Panc1 (cell line): Measurements from ENCODE around the gene STK11IP. TPM values are rescaled to one million over a fixed set of nuclear protein-coding genes. Genes with fewer than 3 reads are reported as not detected.

ENCODE experiments used
- ATAC-seq: fragments of 200-7000 bp; cut with Tn5 transposase; 2 replicates; pipeline ENCODE4 v1.9.1; 2020; ENCODE audit warnings: mild to moderate bottlenecking, moderate library complexity
- BruUV-seq: library from RNA; stranded (reverse); fragments of 400-500 nt; replicated peaks from 2 replicates; lab custom pipeline; 2021; lab: Mats Ljungman, UMichigan
- CTCF ChIA-PET: fragments of 300-600 bp; sonication (Branson Sonifier 250); formaldehyde crosslinking; loops from one replicate; lab custom pipeline; 2022; ENCODE audit warnings: antibody characterized with exemption; lab: Charles Lee
- POLR2A ChIA-PET: fragments of 300-600 bp; sonication (Branson Sonifier 250); formaldehyde crosslinking; loops from one replicate; lab custom pipeline; 2022; ENCODE audit warnings: antibody characterized with exemption; lab: Charles Lee
- DNase-seq: peaks from one replicate; pipeline ENCODE4 v3.0.0-alpha.2; 2010; ENCODE audit warnings: low read depth, low spot score
- H3K27ac ChIP-seq: 2 replicates; pipeline ENCODE4 v1.5.1; 2011; ENCODE audit warnings: mild to moderate bottlenecking, low read length, inconsistent platforms
- H3K27me3 ChIP-seq: fragments of 200-500 bp; sonication (Bioruptor generic); 2 replicates; pipeline ENCODE4 v1.6.0; 2014; ENCODE audit warnings: low read length, inconsistent platforms; ENCODE audit not compliant: control insufficient read depth, insufficient read depth
- H3K36me3 ChIP-seq: fragments of 200-500 bp; sonication (Bioruptor generic); 2 replicates; pipeline ENCODE4 v1.5.1; 2014; ENCODE audit warnings: inconsistent platforms, mild to moderate bottlenecking, low read length, moderate library complexity; ENCODE audit not compliant: control insufficient read depth, insufficient read depth
- H3K4me1 ChIP-seq: 2 replicates; pipeline ENCODE4 v1.5.1; 2011; ENCODE audit warnings: inconsistent platforms, mild to moderate bottlenecking, low read length, moderate library complexity; ENCODE audit not compliant: control insufficient read depth, insufficient read depth
- H3K4me3 ChIP-seq, 2 experiments: 2 replicates each; pipeline ENCODE4 v1.5.1; 2011 to 2012; ENCODE audit warnings: low read depth in 2 of 2, low read length in 2 of 2, mild to moderate bottlenecking in 2 of 2, inconsistent platforms in 1 of 2, moderate library complexity in 1 of 2
- H3K9me3 ChIP-seq: fragments of 200-500 bp; sonication (Bioruptor generic); 2 replicates; pipeline ENCODE4 v1.5.1; 2014; ENCODE audit warnings: low read depth, mild to moderate bottlenecking, inconsistent platforms, low read length, moderate library complexity; ENCODE audit not compliant: control insufficient read depth, insufficient read depth
- POLR2AphosphoS5 ChIP-seq: IDR thresholded peaks from 2 replicates; pipeline ENCODE4 v1.6.1; 2012; ENCODE audit warnings: mild to moderate bottlenecking, low read depth, low read length, moderate library complexity
- REST ChIP-seq, 2 experiments: IDR thresholded peaks; 2 replicates each; pipeline ENCODE4 v1.6.1; 2011 to 2012; ENCODE audit warnings: low read depth in 2 of 2, control low read depth in 1 of 2, low read length in 1 of 2, mild to moderate bottlenecking in 1 of 2, moderate library complexity in 1 of 2; ENCODE audit not compliant: insufficient read depth in 1 of 2
- SIN3A ChIP-seq: IDR thresholded peaks from 2 replicates; pipeline ENCODE4 v1.6.1; 2012; ENCODE audit warnings: low read depth, mild to moderate bottlenecking, low read length, moderate library complexity, borderline replicate concordance; ENCODE audit not compliant: insufficient read depth
- TCF7L2 ChIP-seq: IDR thresholded peaks from 2 replicates; pipeline ENCODE4 v1.6.1; 2011; ENCODE audit warnings: mild to moderate bottlenecking, low read depth, low read length, inconsistent platforms
- in situ Hi-C: cut with HindIII; loops from 2 replicates; pipeline ENCODE4 v1.10.0; 2016; ENCODE audit warnings: low sequenced_read_pairs, low pct_unique_long_range_greater_than_20kb
- intact Hi-C: fragments of 100-400 bp; cut with micrococcal nuclease; formaldehyde crosslinking; loops from one replicate; pipeline ENCODE4 v1.10.0; 2022; ENCODE audit not compliant: unreplicated experiment
- total RNA-seq: library from RNA; stranded (reverse); gene quantifications from one replicate; pipeline ENCODE4 v1.2.1, GENCODE V29; 2021; ENCODE audit not compliant: unreplicated experiment
- TF ChIP-seq, protein P1 (sequence below): fragments of 450-650 bp; IDR thresholded peaks from 2 replicates; pipeline ENCODE4 v1.5.1; 2017; ENCODE audit warnings: mild to moderate bottlenecking

The STK11IP gene
- total RNA-seq, 1 experiment from 2014 or later: 48.2 TPM

DNA sequence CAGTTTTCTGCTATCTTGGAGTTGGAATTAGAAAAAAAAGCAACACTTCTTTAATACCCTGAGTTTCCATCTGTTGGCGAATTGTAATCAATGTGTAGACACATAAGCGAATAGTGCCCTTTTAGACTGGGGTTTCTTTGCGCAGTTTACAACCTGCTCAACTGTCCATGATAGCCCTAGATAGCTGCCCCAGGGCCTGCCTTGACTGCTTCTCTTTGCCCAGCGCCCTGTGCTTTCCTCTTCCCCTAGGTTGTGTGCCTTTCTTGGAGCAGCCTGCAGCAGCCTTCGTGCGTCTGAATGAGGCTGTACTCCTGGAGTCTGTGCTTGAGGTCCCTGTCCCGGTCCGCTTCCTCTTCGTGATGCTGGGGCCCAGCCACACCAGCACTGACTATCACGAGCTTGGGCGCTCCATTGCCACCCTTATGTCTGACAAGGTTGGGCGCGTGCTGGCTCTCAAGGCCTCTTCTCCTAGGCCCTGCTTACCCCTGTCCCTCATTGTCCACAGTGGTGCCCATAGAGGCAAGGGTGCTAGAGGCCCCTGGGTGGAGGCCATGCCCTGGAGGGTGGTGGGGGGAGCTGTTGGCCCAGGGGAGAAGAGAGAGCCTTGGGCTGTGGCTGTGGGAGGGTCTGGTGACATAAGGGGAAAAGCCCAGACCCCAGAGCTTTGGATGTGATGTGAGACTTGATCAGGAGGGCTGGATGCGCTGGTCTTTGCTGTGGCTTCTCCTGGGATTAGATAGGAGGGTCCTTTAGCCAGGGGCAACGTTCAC lies 36.7 kb downstream of the STK11IP start:
- no peaks in the 10 kb centered on the region for H3K27me3 ChIP-seq
- ChIA-PET CTCF (no interaction called here), POLR2A (no interaction called here)
- DNase-seq: no peak
- H3K4me1 ChIP-seq: no peaks in the 10 kb centered on the region
- H3K9me3 ChIP-seq: no peaks in the 10 kb centered on the region
- no peak overlapping the region for H3K27ac ChIP-seq
- intact Hi-C loops: no loop called here
- no peaks in the 10 kb centered on the region for H3K36me3 ChIP-seq
- H3K4me3 ChIP-seq: no peak overlapping the region
- in situ Hi-C loops: no loop called here
- no peak for ATAC-seq
- TF ChIP-seq TCF7L2 (no peak), POLR2AphosphoS5 (no peak), REST (IDR thresholded peaks at IDR 0.05; ENCODE audit: insufficient read depth in 1 of 2, low read depth in 2 of 2, low read length in 1 of 2) (no peak), SIN3A (no peak)
- TF ChIP-seq, protein P1, sequence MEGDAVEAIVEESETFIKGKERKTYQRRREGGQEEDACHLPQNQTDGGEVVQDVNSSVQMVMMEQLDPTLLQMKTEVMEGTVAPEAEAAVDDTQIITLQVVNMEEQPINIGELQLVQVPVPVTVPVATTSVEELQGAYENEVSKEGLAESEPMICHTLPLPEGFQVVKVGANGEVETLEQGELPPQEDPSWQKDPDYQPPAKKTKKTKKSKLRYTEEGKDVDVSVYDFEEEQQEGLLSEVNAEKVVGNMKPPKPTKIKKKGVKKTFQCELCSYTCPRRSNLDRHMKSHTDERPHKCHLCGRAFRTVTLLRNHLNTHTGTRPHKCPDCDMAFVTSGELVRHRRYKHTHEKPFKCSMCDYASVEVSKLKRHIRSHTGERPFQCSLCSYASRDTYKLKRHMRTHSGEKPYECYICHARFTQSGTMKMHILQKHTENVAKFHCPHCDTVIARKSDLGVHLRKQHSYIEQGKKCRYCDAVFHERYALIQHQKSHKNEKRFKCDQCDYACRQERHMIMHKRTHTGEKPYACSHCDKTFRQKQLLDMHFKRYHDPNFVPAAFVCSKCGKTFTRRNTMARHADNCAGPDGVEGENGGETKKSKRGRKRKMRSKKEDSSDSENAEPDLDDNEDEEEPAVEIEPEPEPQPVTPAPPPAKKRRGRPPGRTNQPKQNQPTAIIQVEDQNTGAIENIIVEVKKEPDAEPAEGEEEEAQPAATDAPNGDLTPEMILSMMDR: no peak
- no TSS peak for BruUV-seq

- Histone ChIP-seq H3K4me3 (no peak overlapping the region), H3K4me1 (no peaks in the 10 kb centered on the region), H3K27me3 (no peaks in the 10 kb centered on the region), H3K27ac (no peak overlapping the region), H3K36me3 (no peaks in the 10 kb centered on the region), H3K9me3 (no peaks in the 10 kb centered on the region)
- no peak for ATAC-seq
- DNase-seq: no peak
- BruUV-seq: no TSS peak
- ChIA-PET POLR2A (no interaction called here), CTCF (no interaction called here)
- TF ChIP-seq, protein P1: no peak
- TF ChIP-seq REST (IDR thresholded peaks at IDR 0.05; ENCODE audit: insufficient read depth in 1 of 2, low read depth in 2 of 2, low read length in 1 of 2) (no peak), TCF7L2 (no peak), POLR2AphosphoS5 (no peak), SIN3A (no peak)
- intact Hi-C loops (no loop called here), in situ Hi-C loops (no loop called here)
Measured at GRCh38 chr2:219634951-219635751, 37.5 kb downstream of the STK11IP start.
